HG02981 (cell line): Measurements from ENCODE around the gene RPP30.
"Not testable (repeated sequence)": the region's sequence is repeated elsewhere in the genome, so short reads cannot be mapped to it uniquely, and the experiment has no call there.

Source experiments
- ATAC-seq: cut with Tn5 transposase; IDR thresholded peaks from one replicate; pipeline ENCODE4 v1.9.1; 2021; ENCODE audit warnings: mild to moderate bottlenecking, moderate library complexity; ENCODE audit not compliant: unreplicated experiment

RPP30 gene

GRCh38 chr10:90937645-90938258 lies 66.0 kb downstream of the RPP30 start:
- ATAC-seq, result no peak

- ATAC-seq, result no peak
Measured at GRCh38 chr10:90939116-90939515, 67.3 kb downstream of the RPP30 start.

DNA sequence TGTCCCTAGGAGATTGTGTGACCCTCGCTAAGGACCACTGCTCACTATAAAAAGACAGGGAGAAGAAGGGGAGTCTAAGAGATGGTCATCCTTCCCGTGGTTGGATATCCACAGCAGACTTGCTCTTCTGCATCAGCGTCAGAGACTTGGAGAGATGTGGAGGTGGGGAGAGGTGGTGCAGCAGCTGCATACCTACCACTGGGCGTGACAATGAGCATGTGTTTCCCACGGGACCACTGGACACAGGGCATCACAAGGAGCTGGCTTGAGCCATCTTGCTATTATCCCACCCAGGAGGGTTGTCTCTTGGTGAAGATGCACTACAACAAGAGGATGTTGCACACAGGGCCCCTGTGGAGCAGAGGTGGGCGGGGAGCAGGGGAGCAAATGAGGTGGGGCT lies 67.9 kb downstream of the RPP30 start:
- ATAC-seq, result no peak

- not testable (repeated sequence) for ATAC-seq
Measured at GRCh38 chr10:90942980-90943379, 71.2 kb downstream of the RPP30 start.

DNA sequence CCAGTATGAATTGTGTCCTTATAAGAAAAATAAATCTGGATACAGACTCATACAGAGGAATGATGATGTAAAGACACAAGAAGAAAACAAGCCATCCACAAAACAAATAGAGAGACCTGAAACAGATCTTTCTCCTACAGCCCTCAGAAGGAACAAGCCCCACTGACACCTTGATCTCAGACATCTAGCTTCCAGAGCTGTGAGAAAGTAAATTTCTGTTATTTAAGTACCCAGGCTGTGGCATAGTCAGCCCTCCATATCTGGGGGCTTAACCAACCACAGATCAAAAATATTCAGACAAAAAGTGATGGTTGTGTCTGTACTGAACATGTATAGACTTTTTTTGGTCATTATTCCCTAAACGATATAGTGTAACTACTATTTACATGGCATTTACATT lies 73.0 kb downstream of the RPP30 start:
- ATAC-seq, result no peak

DNA sequence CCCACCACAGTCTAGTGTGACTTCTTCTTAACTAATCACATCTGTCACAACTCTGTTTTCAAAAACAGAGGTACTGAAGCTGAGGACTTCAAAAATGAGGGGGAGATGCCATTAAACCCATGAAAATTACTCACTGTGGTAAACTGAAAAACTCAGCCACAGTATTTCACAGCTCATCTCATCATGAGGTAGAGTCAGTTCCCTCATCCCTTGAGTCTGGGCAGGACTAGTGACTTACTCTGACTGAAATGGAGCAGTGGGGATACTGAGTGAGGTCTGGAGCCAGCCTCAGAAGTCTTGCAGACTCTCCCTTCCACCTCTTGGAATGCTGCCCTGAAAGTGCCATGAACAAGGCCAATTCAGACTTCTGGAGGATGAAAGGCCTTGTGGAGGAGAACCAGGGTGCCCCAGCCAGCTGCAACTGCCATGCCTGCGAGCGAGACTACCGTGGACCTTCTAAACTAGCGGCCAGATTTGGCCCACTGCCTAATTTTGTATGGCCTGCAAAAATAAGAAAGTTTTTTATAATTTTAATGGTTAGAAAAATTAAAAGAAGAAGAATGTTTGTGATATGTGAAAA lies 73.8 kb downstream of the RPP30 start:
- ATAC-seq, result no peak

DNA sequence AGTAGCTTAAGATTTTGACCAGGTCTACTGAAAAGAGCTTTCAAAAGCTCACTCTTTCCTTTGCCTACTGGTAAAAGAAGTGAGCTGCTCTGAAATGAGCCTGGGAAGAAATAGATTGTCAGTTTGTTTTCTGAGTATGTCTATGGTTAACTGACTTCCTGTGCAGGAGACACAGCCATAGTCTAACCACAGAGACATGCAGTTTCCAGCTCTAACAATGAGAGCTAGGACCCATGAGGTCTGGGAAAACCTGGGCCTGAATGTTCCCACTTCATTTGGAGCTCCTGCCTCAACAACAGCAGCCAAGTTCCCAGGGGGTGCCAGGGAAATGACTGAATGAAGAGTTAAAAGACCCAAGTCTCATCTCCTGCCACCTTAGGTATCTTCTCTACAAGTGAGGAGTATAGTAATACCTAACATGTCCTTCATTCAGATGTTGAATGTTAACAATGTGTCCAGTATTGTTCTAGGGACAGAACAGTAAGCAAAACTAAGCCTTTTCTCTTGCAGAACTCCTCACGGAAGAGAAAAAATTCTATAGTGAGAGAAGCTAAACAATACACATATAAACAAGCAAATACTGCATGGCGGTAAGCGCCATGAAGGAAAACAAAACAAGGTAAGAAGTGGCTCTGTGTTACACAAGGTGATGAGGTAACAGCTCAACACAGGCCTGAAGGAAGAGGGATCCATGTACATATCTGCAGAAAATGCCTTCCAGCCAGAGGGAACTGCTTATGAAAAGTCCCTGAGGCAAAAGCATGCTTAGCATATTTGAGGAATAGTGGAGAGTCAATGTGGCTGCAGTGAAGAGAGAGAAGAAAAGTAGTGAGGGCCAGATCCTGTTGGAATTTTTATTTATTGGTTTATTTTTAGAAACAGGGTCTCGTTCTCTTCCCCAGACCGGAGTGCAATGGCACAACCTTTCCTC lies 75.5 kb downstream of the RPP30 start:
- peak; percentile 78 for ATAC-seq
